GM06990 (cell line): ENCODE results near the gene PDIA2.

ENCODE experiments used
- DNase-seq: peaks from one replicate; pipeline ENCODE4 v3.0.0-alpha.2; 2011; ENCODE audit not compliant: insufficient read length; ENCODE audit errors: extremely low read depth
- H3K27me3 ChIP-seq: replicated peaks from 2 replicates; pipeline ENCODE4 v1.6.0; 2011; ENCODE audit warnings: low read length; ENCODE audit not compliant: control insufficient read depth, insufficient read depth
- H3K36me3 ChIP-seq: 2 replicates; pipeline ENCODE4 v1.5.1; 2011; ENCODE audit warnings: low read length; ENCODE audit not compliant: control insufficient read depth, insufficient read depth
- H3K4me3 ChIP-seq: replicated peaks from 2 replicates; pipeline ENCODE4 v1.5.1; 2011; ENCODE audit warnings: low read depth, mild to moderate bottlenecking, control low read depth, low read length
- CTCF ChIP-seq: IDR thresholded peaks from 2 replicates; pipeline ENCODE4 v1.5.1; 2011; ENCODE audit warnings: low read length, control low read depth, mild to moderate bottlenecking, inconsistent platforms; ENCODE audit not compliant: insufficient read depth, poor library complexity, severe bottlenecking

PDIA2 gene

GRCh38 chr16:268141-269053 lies 14.6 kb upstream of the PDIA2 start:
- peaks cover 6% of the 10 kb centered on the region for H3K36me3 ChIP-seq
- H3K27me3 ChIP-seq: no peaks in the 10 kb centered on the region; the same call in 1 of the 2 replicates
- TF ChIP-seq CTCF: no peak
- DNase-seq: peak; percentile 5
- H3K4me3 ChIP-seq: no peak overlapping the region

- peaks cover 5% of the 10 kb centered on the region for H3K36me3 ChIP-seq
- no peaks in the 10 kb centered on the region; the same call in 1 of the 2 replicates for H3K27me3 ChIP-seq
- TF ChIP-seq CTCF: no peak
- H3K4me3 ChIP-seq: no peak overlapping the region
- DNase-seq: peak; percentile 9
These were observed 13.7 kb upstream of the PDIA2 start for GRCh38 chr16:269061-269796.

GRCh38 chr16:270381-271255 lies 12.3 kb upstream of the PDIA2 start:
- no peak for TF ChIP-seq CTCF

GRCh38 chr16:272633-273546 lies 10.1 kb upstream of the PDIA2 start:
- no peak for TF ChIP-seq CTCF
- Histone ChIP-seq H3K27me3 (no peaks in the 10 kb centered on the region; the same call in 1 of the 2 replicates), H3K4me3 (no peak overlapping the region), H3K36me3 (no peaks in the 10 kb centered on the region)
- DNase-seq: no peak

More at GRCh38 chr16:270381-271255, 12.3 kb upstream of the PDIA2 start:
- DNase-seq: peak; percentile 6
- H3K27me3 ChIP-seq: no peaks in the 10 kb centered on the region; the same call in 1 of the 2 replicates
- H3K36me3 ChIP-seq: no peaks in the 10 kb centered on the region
- no peak overlapping the region for H3K4me3 ChIP-seq
